HepG2 (cell line): ENCODE results near the gene SGPP1. TPM values are rescaled to one million over a fixed set of nuclear protein-coding genes. Genes with fewer than 3 reads are reported as not detected.
A peak's percentile ranks its signal among the peaks of the same experiment; 100 is the strongest.

Source experiments
- ATF5 ChIP-seq: sonication (generic); formaldehyde crosslinking; IDR thresholded peaks from 2 replicates; pipeline ENCODE4 v1.4.0; 2020; ENCODE audit warnings: mild to moderate bottlenecking, low read depth, missing genetic modification reagents
- ATF7-NPFF ChIP-seq: sonication (generic); formaldehyde crosslinking; IDR thresholded peaks from 2 replicates; pipeline ENCODE4 v1.8.1; 2023; ENCODE audit warnings: mild to moderate bottlenecking, low read depth, missing genetic modification reagents, moderate library complexity
- CENPX ChIP-seq: sonication (generic); formaldehyde crosslinking; IDR thresholded peaks from 2 replicates; pipeline ENCODE4 v1.9.0; 2021; ENCODE audit warnings: mild to moderate bottlenecking, missing genetic modification reagents, moderate library complexity
- DR1 ChIP-seq: sonication (generic); formaldehyde crosslinking; IDR thresholded peaks from 2 replicates; pipeline ENCODE4 v1.8.0; 2021; ENCODE audit warnings: mild to moderate bottlenecking, missing genetic modification reagents, inconsistent platforms
- KLF15 ChIP-seq: sonication (generic); formaldehyde crosslinking; IDR thresholded peaks from 2 replicates; pipeline ENCODE4 v1.8.1; 2023; ENCODE audit warnings: borderline replicate concordance, mild to moderate bottlenecking, inconsistent platforms, missing genetic modification reagents, mixed read lengths
- MEIS2 ChIP-seq: sonication (generic); formaldehyde crosslinking; IDR thresholded peaks from 2 replicates; pipeline ENCODE4 v1.9.0; 2021; ENCODE audit warnings: mild to moderate bottlenecking, missing genetic modification reagents
- NCOA1 ChIP-seq: sonication (generic); formaldehyde crosslinking; IDR thresholded peaks from 2 replicates; pipeline ENCODE4 v1.9.0; 2021; ENCODE audit warnings: missing genetic modification reagents
- NFE2L1 ChIP-seq: sonication (generic); formaldehyde crosslinking; IDR thresholded peaks from 2 replicates; pipeline ENCODE4 v1.4.0; 2020; ENCODE audit warnings: missing genetic modification reagents, mild to moderate bottlenecking, borderline replicate concordance
- NFRKB ChIP-seq: fragments of 450-650 bp; IDR thresholded peaks from 2 replicates; pipeline ENCODE4 v1.6.1; 2017
- NONO ChIP-seq, 2 experiments: fragments of 450-650 bp in 1 of 2; sonication (generic) in 1 of 2; formaldehyde crosslinking in 1 of 2; IDR thresholded peaks in 1 of 2; conservative IDR thresholded peaks in 1 of 2; 2 replicates each; pipeline versions ENCODE4 v1.6.1 to v1.8.0; 2017 to 2022; ENCODE audit warnings: mild to moderate bottlenecking in 1 of 2, missing genetic modification reagents in 1 of 2, moderate library complexity in 1 of 2
- PHF21A ChIP-seq: sonication (generic); formaldehyde crosslinking; IDR thresholded peaks from 2 replicates; pipeline ENCODE4 v1.5.0; 2020; ENCODE audit warnings: mild to moderate bottlenecking, missing genetic modification reagents
- RBAK ChIP-seq: sonication (generic); formaldehyde crosslinking; IDR thresholded peaks from 2 replicates; pipeline ENCODE4 v1.5.1; 2020; ENCODE audit warnings: mild to moderate bottlenecking, missing genetic modification reagents
- ZBTB33 ChIP-seq: sonication (generic); formaldehyde crosslinking; IDR thresholded peaks from 2 replicates; pipeline ENCODE4 v1.4.0; 2020; ENCODE audit warnings: missing genetic modification reagents
- ZBTB38 ChIP-seq: sonication (generic); formaldehyde crosslinking; IDR thresholded peaks from 2 replicates; pipeline ENCODE4 v1.5.1; 2020; ENCODE audit warnings: mild to moderate bottlenecking, missing genetic modification reagents
- ZBTB7B ChIP-seq: sonication (generic); formaldehyde crosslinking; IDR thresholded peaks from 2 replicates; pipeline ENCODE4 v1.4.0; 2020; ENCODE audit warnings: missing genetic modification reagents
- ZNF235 ChIP-seq: sonication (generic); formaldehyde crosslinking; IDR thresholded peaks from 2 replicates; pipeline ENCODE4 v1.8.1; 2023; ENCODE audit warnings: mild to moderate bottlenecking, missing genetic modification reagents, borderline replicate concordance
- ZNF546 ChIP-seq: sonication (generic); formaldehyde crosslinking; conservative IDR thresholded peaks from 2 replicates; pipeline ENCODE4 v1.8.1; 2023; ENCODE audit warnings: mild to moderate bottlenecking, missing genetic modification reagents
- ZNF598 ChIP-seq: sonication (generic); formaldehyde crosslinking; IDR thresholded peaks from 2 replicates; pipeline ENCODE4 v1.5.1; 2020; ENCODE audit warnings: mild to moderate bottlenecking, missing genetic modification reagents, borderline replicate concordance
- ZNF609 ChIP-seq: sonication (generic); formaldehyde crosslinking; IDR thresholded peaks from 2 replicates; pipeline ENCODE4 v1.4.0; 2020; ENCODE audit warnings: mild to moderate bottlenecking, missing genetic modification reagents, borderline replicate concordance
- ZNF784 ChIP-seq: sonication (generic); formaldehyde crosslinking; IDR thresholded peaks from 2 replicates; pipeline ENCODE4 v1.5.1; 2020; ENCODE audit warnings: missing genetic modification reagents, mild to moderate bottlenecking, borderline replicate concordance
- polyA plus RNA-seq, 8 experiments: library from polyadenylated mRNA; depleted of rRNA in 3 of 8; stranded (reverse) in 7 of 8; unstranded in 1 of 8; fragments of >200 nt; fragmentation: Illumina TruSeq in 4 of 8; extraction: Trizol in 4 of 8; gene quantifications; 2 replicates each; pipeline versions ENCODE4 v1.2.1 to v1.2.3, GENCODE V29; 2011 to 2016; ENCODE audit warnings: low read depth in 4 of 8, missing spikeins in 1 of 8, mixed read lengths in 1 of 8; ENCODE audit not compliant: insufficient read depth in 1 of 8
- total RNA-seq, 5 experiments: library from RNA; depleted of rRNA; stranded (reverse); fragments of >200 nt; fragmentation: Illumina TruSeq; extraction: Trizol; gene quantifications; 2 replicates each; pipeline ENCODE4 v1.2.3, GENCODE V29; 2016; ENCODE audit warnings: low read depth in 1 of 5
- TF ChIP-seq, protein P1 (sequence below): IDR thresholded peaks from 2 replicates; pipeline ENCODE4 v1.6.1; 2016

Gene SGPP1
- total and polyA plus RNA-seq, 2 of the 13 experiments (the other 11 are each of a cell fraction or from before 2014, with no cell fraction given) = 6.4 to 6.8 TPM

DNA sequence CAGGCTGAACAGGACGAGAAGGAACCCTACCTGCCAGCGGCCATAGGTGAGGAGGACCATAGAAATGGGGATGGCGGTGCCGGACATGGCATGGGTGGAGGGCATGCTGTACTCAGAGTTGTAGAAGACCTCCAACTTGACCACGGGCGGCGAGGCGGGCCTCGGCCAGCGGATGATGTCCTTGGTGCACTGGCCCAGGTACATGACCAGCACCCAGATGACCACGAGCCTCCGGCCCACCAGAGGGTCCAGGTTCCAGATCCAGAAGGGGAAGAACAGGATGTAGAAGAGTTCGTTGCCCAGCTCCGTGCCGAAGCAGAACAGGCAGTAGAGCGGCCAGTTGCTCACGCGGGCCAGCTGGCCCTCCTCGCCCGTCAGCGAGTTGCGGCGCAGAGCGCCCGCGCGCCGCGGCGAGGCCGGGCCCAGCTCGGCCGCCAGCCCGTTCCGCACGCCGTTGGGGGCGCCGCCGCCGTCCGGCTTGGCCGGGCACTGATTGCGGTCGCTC, 582 bp downstream of the SGPP1 start (continued):
- TF ChIP-seq DR1 (CRISPR knock-in tag) (no peak), KLF15 (CRISPR knock-in tag) (no peak), ZNF784 (peak; percentile 12; the same call in 1 of the 2 replicates), ZBTB7B (CRISPR knock-in tag) (peak; percentile 16), ZNF609 (CRISPR knock-in tag) (no peak), NFRKB (no peak), CENPX (CRISPR knock-in tag) (no peak), ZNF598 (CRISPR knock-in tag) (no peak), PHF21A (CRISPR knock-in tag) (no peak), ZBTB38 (CRISPR knock-in tag) (0 out of 2 replicates have a peak, but pooled peaks have one; percentile 25), NFE2L1 (CRISPR knock-in tag) (no peak), ATF7-NPFF (CRISPR knock-in tag) (no peak), NCOA1 (CRISPR knock-in tag) (no peak), ATF5 (no peak), RBAK (CRISPR knock-in tag) (no peak), MEIS2 (CRISPR knock-in tag) (0 out of 2 replicates have a peak, but pooled peaks have one; percentile 50), NONO (IDR thresholded peaks at IDR 0.05) (no peak), NONO (CRISPR knock-in tag; conservative IDR thresholded peaks at IDR 0.05) (no peak), ZBTB33 (no peak), ZNF546 (CRISPR knock-in tag) (no peak), ZNF235 (CRISPR knock-in tag) (no peak)
- TF ChIP-seq, protein P1, sequence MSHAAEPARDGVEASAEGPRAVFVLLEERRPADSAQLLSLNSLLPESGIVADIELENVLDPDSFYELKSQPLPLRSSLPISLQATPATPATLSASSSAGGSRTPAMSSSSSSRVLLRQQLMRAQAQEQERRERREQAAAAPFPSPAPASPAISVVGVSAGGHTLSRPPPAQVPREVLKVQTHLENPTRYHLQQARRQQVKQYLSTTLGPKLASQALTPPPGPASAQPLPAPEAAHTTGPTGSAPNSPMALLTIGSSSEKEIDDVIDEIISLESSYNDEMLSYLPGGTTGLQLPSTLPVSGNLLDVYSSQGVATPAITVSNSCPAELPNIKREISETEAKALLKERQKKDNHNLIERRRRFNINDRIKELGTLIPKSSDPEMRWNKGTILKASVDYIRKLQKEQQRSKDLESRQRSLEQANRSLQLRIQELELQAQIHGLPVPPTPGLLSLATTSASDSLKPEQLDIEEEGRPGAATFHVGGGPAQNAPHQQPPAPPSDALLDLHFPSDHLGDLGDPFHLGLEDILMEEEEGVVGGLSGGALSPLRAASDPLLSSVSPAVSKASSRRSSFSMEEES (CRISPR knock-in tag) = no peak
